ENCODE data around the gene IST1. TPM values are rescaled to one million over a fixed set of nuclear protein-coding genes. Genes with fewer than 3 reads are reported as not detected.

Gene IST1
- total and polyA plus RNA-seq, 2 donors (not counting 1 experiment from before 2014, with no cell fraction given) = 139 to 221 TPM

DNA sequence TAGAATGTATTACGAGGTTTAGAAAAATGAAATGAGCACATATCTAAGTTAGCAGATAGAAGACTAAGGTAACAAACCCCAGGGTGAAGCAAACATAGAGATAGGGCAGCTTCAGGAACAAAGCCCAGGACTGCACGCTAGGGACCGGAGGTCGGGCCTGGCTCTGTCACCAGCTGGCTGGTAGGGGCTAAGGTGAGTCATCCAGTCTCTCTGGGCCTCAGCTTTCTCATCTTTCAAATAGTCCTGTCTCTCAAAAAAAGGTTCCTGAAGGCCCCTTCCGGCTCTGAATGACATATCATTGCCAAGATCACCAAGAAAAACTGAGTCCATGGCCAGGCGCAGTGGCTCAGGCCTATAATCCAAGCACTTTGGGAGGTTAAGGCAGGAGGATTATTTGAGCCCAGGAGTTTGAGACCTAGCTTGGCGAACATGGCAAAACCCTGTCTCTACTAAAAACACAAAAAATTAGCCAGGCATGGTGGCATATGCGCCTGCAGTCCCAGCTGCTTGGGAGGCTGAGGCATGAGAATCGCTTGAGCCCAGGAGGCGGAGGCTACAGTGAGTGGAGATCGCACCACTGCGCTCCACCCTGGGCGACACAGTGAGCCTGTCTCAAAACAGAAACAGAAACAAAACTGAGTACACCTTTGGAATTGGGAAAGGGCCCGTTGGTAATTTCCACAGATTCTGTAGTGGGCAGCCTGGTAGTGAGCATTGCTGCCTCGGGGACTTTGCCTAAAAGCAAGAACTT lies 78.9 kb downstream of the IST1 start:
- no peak for DNase-seq (ENCODE audit: low read depth in 2 of 2)

More for the DNA sequence above, 78.9 kb downstream of the IST1 start:
- TF ChIP-seq, protein P1, sequence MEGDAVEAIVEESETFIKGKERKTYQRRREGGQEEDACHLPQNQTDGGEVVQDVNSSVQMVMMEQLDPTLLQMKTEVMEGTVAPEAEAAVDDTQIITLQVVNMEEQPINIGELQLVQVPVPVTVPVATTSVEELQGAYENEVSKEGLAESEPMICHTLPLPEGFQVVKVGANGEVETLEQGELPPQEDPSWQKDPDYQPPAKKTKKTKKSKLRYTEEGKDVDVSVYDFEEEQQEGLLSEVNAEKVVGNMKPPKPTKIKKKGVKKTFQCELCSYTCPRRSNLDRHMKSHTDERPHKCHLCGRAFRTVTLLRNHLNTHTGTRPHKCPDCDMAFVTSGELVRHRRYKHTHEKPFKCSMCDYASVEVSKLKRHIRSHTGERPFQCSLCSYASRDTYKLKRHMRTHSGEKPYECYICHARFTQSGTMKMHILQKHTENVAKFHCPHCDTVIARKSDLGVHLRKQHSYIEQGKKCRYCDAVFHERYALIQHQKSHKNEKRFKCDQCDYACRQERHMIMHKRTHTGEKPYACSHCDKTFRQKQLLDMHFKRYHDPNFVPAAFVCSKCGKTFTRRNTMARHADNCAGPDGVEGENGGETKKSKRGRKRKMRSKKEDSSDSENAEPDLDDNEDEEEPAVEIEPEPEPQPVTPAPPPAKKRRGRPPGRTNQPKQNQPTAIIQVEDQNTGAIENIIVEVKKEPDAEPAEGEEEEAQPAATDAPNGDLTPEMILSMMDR (conservative IDR thresholded peaks at IDR 0.05 in 1 of 2, IDR thresholded peaks at IDR 0.05 in 1 of 2; ENCODE audit: low read depth in 1 of 2, low read length in 2 of 2) = no peak
- TF ChIP-seq EZH2 (IDR thresholded peaks at IDR 0.05; ENCODE audit: low read length, missing control alignments) = no peak
- no peaks in the 10 kb centered on the region for H3K9me3 ChIP-seq (ENCODE audit: control insufficient read depth, insufficient read depth, low read depth, low read length)
- no peaks in the 10 kb centered on the region for H3K36me3 ChIP-seq (ENCODE audit: control insufficient read depth, insufficient read depth, low read length)
- no peak overlapping the region for H2AFZ ChIP-seq (ENCODE audit: low read length)
- no peak overlapping the region for H3K4me2 ChIP-seq (ENCODE audit: extremely low read depth, insufficient read depth, low read length)
- no peak overlapping the region for H3K9ac ChIP-seq (ENCODE audit: insufficient read depth, low read length)
- H3K4me1 ChIP-seq (ENCODE audit: control insufficient read depth, extremely low read depth, insufficient read depth, low read length) = no peaks in the 10 kb centered on the region
- no peaks in the 10 kb centered on the region for H4K20me1 ChIP-seq (ENCODE audit: control insufficient read depth, extremely low read depth, insufficient read depth, low read length)
- H3K79me2 ChIP-seq (ENCODE audit: control insufficient read depth, insufficient read depth, low read length) = no peaks in the 10 kb centered on the region
- no peak overlapping the region for H3K4me3 ChIP-seq (replicated peaks in 1 of 4; ENCODE audit: control extremely low read depth in 1 of 4, insufficient read depth in 1 of 4, low read depth in 3 of 4, low read length in 4 of 4)
- no peaks in the 10 kb centered on the region for H3K27me3 ChIP-seq (ENCODE audit: control insufficient read depth, insufficient read depth, low read length)
- H3K27ac ChIP-seq (ENCODE audit: insufficient read depth, low read length) = no peak overlapping the region

Other genes with a start within 250 kb of the IST1 start
- 6.9 and 9.7 TPM in 2 replicates for gene PHLPP2, start 170.8 kb upstream of the IST1 start, total RNA-seq
- gene PHLPP2, start 170.8 kb upstream of the IST1 start, polyA plus RNA-seq = 12.4 and 13.2 TPM in 2 replicates
- 45.7 and 55.5 TPM in 2 replicates for gene AP1G1, start 86.7 kb upstream of the IST1 start, total RNA-seq
- 102 and 106 TPM in 2 replicates for gene AP1G1, start 86.7 kb upstream of the IST1 start, polyA plus RNA-seq
- gene ATXN1L, start 49.6 kb upstream of the IST1 start, total RNA-seq = 11.0 and 13.2 TPM in 2 replicates
- 10.6 and 11.5 TPM in 2 replicates for gene ATXN1L, start 49.6 kb upstream of the IST1 start, polyA plus RNA-seq
- gene ZNF821, start 11.3 kb upstream of the IST1 start, total RNA-seq = 3.3 and 5.9 TPM in 2 replicates
- gene ZNF821, start 11.3 kb upstream of the IST1 start, polyA plus RNA-seq = 4.9 and 5.8 TPM in 2 replicates
- not detected in 2 replicates for gene PKD1L3, start 104.9 kb downstream of the IST1 start, total RNA-seq
- not detected in 2 replicates for gene PKD1L3, start 104.9 kb downstream of the IST1 start, polyA plus RNA-seq
- 2.8 and 3.0 TPM in 2 replicates for gene DHODH, start 113.2 kb downstream of the IST1 start, total RNA-seq
- gene DHODH, start 113.2 kb downstream of the IST1 start, polyA plus RNA-seq = 3.0 and 5.2 TPM in 2 replicates
- not detected in 2 replicates for gene HP, start 159.0 kb downstream of the IST1 start, total RNA-seq
- gene HP, start 159.0 kb downstream of the IST1 start, polyA plus RNA-seq = not detected in 2 replicates
- not detected in 2 replicates for gene HPR, start 167.7 kb downstream of the IST1 start, total RNA-seq
- 0.09 and 0.10 TPM in 2 replicates for gene HPR, start 167.7 kb downstream of the IST1 start, polyA plus RNA-seq
- 8.0 and 8.3 TPM in 2 replicates for gene TXNL4B, start 198.1 kb downstream of the IST1 start, total RNA-seq
- 14.5 and 14.7 TPM in 2 replicates for gene TXNL4B, start 198.1 kb downstream of the IST1 start, polyA plus RNA-seq
- 80.3 and 85.0 TPM in 2 replicates for gene DHX38, start 198.3 kb downstream of the IST1 start, total RNA-seq
- 31.4 and 44.0 TPM in 2 replicates for gene DHX38, start 198.3 kb downstream of the IST1 start, polyA plus RNA-seq

All from fibroblast of lung (primary cell).